Small intestine (tissue), 16 donors: ENCODE data around the gene IMP3. TPM values are rescaled to one million over a fixed set of nuclear protein-coding genes. Genes with fewer than 3 reads are reported as not detected.
"Not testable (repeated sequence)": the region's sequence is repeated elsewhere in the genome, so short reads cannot be mapped to it uniquely, and the experiment has no call there.

Experiments
- DNase-seq, 2 donors: peaks; one replicate each; pipeline versions ENCODE4 v3.0.0 to v3.0.0-alpha.2; 2013
- FAIRE-seq: peaks from 2 replicates; lab custom pipeline; 2012; peaks lifted over from hg19 to GRCh38; lab: Jason Lieb, UNC
- H3K27ac ChIP-seq, 3 donors: one replicate each; pipeline ENCODE4 v1.5.1; 2013; ENCODE audit warnings: low read length in 2 of 3, mild to moderate bottlenecking in 2 of 3, control low read depth in 1 of 3, inconsistent platforms in 1 of 3, low read depth in 1 of 3, moderate library complexity in 1 of 3
- H3K27me3 ChIP-seq, 3 donors: one replicate each; pipeline ENCODE4 v1.6.1; 2013; ENCODE audit warnings: low read length in 3 of 3, inconsistent platforms in 1 of 3; ENCODE audit not compliant: control insufficient read depth in 3 of 3, insufficient read depth in 3 of 3
- H3K36me3 ChIP-seq, 3 donors: one replicate each; pipeline ENCODE4 v1.6.1; 2013; ENCODE audit warnings: low read length in 3 of 3, inconsistent platforms in 1 of 3, low read depth in 1 of 3, mild to moderate bottlenecking in 1 of 3, moderate library complexity in 1 of 3; ENCODE audit not compliant: control insufficient read depth in 3 of 3, insufficient read depth in 2 of 3
- H3K4me1 ChIP-seq, 3 donors: one replicate each; pipeline ENCODE4 v1.6.1; 2013; ENCODE audit warnings: low read length in 2 of 3, inconsistent platforms in 1 of 3, low read depth in 1 of 3, mild to moderate bottlenecking in 1 of 3, moderate library complexity in 1 of 3; ENCODE audit not compliant: control insufficient read depth in 3 of 3, insufficient read depth in 2 of 3
- H3K4me3 ChIP-seq, 3 donors: one replicate each; pipeline ENCODE4 v1.5.1; 2013; ENCODE audit warnings: low read length in 3 of 3, control low read depth in 1 of 3, inconsistent platforms in 1 of 3, low read depth in 1 of 3, mild to moderate bottlenecking in 1 of 3, moderate library complexity in 1 of 3
- H3K9me3 ChIP-seq, 2 donors: one replicate each; pipeline ENCODE4 v1.6.1; 2013; ENCODE audit warnings: low read depth in 1 of 2, low read length in 1 of 2; ENCODE audit not compliant: control insufficient read depth in 2 of 2, insufficient read depth in 1 of 2
- WGBS, 3 donors: extraction: QIAGEN DNeasy Blood & Tissue Kit; methylation state at CpG; one replicate each; pipeline ENCODE4 v1.1.7; 2013; 5-methylcytosine and 5-hydroxymethylcytosine counted together
- long read RNA-seq, 10 donors: transcript quantifications; one replicate each; lab custom pipeline, GENCODE V29; 2026
- polyA plus RNA-seq, 4 donors: library from polyadenylated mRNA; stranded (reverse) in 3 of 4; unstranded in 1 of 4; fragments of 200-250 nt in 3 of 4; fragments of 120-200 nt in 1 of 4; gene quantifications; one replicate each; pipeline versions ENCODE4 v1.2.1 to v1.2.3, GENCODE V29; 2013
- donor health status: healthy with polysubstance abuse.
- donor health status: control.
- donor health status: control.
- donor health status: Bipolar disorder and iron deficiency.
- donor health status: healthy.

IMP3 gene
- 100 to 1,000 TPM in 1 of 4 donors, 10 to 100 TPM in 3; 76.2 to 139 (median 93.2) TPM for polyA plus RNA-seq
- long read RNA-seq, donor 1: 0 reads
- long read RNA-seq, donor 2, transcript IMP3-202 (1 exons, 1,237 nt): major isoform, 36 of 36 reads
- long read RNA-seq, donor 2, partial matches to known transcripts: 0 of 36 reads
- long read RNA-seq, donor 2, other reads (novel, unspliced or antisense): 0 of 36 reads
- long read RNA-seq, donor 3, transcript IMP3-202 (1 exons, 1,237 nt): major isoform, 77 of 94 reads
- long read RNA-seq, donor 3, partial matches to known transcripts: 17 of 94 reads
- long read RNA-seq, donor 3, other reads (novel, unspliced or antisense): 0 of 94 reads
- long read RNA-seq, donor 4, partial matches to known transcripts: 0 of 3 reads
- long read RNA-seq, donor 4, other reads (novel, unspliced or antisense): 0 of 3 reads
- long read RNA-seq, donor 5, transcript IMP3-202 (1 exons, 1,237 nt): major isoform, 44 of 44 reads
- long read RNA-seq, donor 5, partial matches to known transcripts: 0 of 44 reads
- long read RNA-seq, donor 5, other reads (novel, unspliced or antisense): 0 of 44 reads
- long read RNA-seq, donor 6, transcript IMP3-202 (1 exons, 1,237 nt): major isoform, 89 of 98 reads
- long read RNA-seq, donor 6, partial matches to known transcripts: 9 of 98 reads
- long read RNA-seq, donor 6, other reads (novel, unspliced or antisense): 0 of 98 reads
- long read RNA-seq, donor 7, transcript IMP3-202 (1 exons, 1,237 nt): major isoform, 65 of 65 reads
- long read RNA-seq, donor 7, partial matches to known transcripts: 0 of 65 reads
- long read RNA-seq, donor 7, other reads (novel, unspliced or antisense): 0 of 65 reads
- long read RNA-seq, donor 8, transcript IMP3-202 (1 exons, 1,237 nt): major isoform, 6 of 6 reads
- long read RNA-seq, donor 8, partial matches to known transcripts: 0 of 6 reads
- long read RNA-seq, donor 8, other reads (novel, unspliced or antisense): 0 of 6 reads
- long read RNA-seq, donor 9, transcript IMP3-202 (1 exons, 1,237 nt): major isoform, 25 of 25 reads
- long read RNA-seq, donor 9, partial matches to known transcripts: 0 of 25 reads
- long read RNA-seq, donor 9, other reads (novel, unspliced or antisense): 0 of 25 reads
- long read RNA-seq, donor 10, transcript IMP3-202 (1 exons, 1,237 nt): major isoform, 76 of 76 reads
- long read RNA-seq, donor 10, partial matches to known transcripts: 0 of 76 reads
- long read RNA-seq, donor 10, other reads (novel, unspliced or antisense): 0 of 76 reads

DNA sequence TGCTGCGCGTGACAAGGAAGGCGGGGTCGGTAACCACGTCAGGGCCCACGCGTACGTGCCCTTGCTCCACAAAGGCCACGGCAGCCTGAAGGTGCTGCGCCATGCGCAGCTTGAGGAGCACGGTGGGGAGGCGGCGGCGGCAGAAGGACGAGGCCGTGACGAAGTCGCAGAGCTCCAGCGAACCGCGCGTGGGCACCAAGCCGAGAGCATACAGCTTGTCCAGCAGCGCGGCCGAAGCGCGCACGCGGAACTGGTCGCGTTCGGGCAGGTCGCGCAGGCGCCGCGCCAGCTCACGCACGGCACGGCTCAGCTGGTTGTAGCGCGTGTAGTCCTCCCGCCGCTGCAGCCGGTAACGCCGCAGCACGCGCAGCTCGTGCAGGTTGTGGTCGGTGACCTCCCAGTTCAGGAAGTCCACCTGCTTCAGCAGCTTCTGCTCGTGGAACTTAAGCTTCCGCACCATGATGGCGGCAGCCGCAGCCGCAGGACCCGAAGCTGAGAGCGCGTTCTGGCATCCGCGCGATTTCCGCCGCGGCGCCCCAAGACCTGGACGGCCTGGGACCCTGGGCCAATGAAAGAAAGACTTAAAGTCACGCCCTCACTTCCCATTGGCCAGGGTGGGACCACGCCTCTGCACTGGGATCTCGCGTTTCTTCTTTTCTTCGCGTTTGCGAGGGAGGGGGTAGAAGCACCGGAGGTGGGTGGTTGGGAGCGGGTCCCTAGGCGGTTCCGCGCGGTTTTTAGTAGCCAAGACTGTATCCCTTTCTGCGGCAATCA, at the start of gene IMP3:
TSS of gene IMP3 (minus strand) at position 516 of the 774 bp plus-strand sequence. CDS start at position 460, 56 bp downstream.
- no peak for FAIRE-seq
- DNase-seq: peak; percentile 98 to 99

DNA sequence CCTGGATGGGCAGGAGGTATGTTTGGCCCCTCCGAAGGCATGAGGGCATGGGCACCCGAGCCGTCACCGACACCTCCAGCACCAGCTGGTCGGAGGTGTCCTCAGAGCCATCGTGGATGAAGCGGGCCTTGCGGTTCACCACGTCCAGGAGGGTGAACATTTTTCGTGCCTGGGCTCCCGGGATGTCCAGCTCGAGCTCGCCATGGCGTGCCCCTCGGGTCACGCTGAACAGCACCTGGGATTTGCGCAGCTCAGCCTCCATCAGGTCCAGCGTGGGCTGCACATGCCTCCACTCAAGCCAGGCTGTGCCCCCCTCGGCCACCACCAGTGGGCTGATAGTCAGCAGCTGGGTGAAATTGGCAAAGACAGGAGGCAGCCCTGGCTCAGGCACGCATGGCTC, 49.4 kb upstream of the IMP3 start:
- 89 to 92% (median 90%) methylated on average over 20 of the region's 20 CpGs for WGBS, 3 donors
- peaks cover 0 to 11% (median 0%) of the 10 kb centered on the region in 3 donors for H3K36me3 ChIP-seq
- H3K4me3 ChIP-seq, H3K4me1 ChIP-seq, H3K9me3 ChIP-seq, H3K27me3 ChIP-seq, DNase-seq, H3K27ac ChIP-seq, FAIRE-seq: not testable (repeated sequence)

More for the DNA sequence above, at the start of gene IMP3:
- Histone ChIP-seq H3K9me3 (no peaks in the 10 kb centered on the region), H3K27me3 (no peaks in the 10 kb centered on the region), H3K36me3 (peaks cover 0 to 8% (median 0%) of the 10 kb centered on the region in 3 donors), H3K4me1 (peaks cover 4 to 10% (median 6%) of the 10 kb centered on the region in 3 donors), H3K27ac (peak within 1 kb of the TSS; percentile 91 to 99 (median 95)), H3K4me3 (peak within 1 kb of the TSS; percentile 67 to 89 (median 79))
- 0 to 1% (median 0%) methylated on average over 70 to 83 of the region's 83 CpGs for WGBS, 3 donors

DNA sequence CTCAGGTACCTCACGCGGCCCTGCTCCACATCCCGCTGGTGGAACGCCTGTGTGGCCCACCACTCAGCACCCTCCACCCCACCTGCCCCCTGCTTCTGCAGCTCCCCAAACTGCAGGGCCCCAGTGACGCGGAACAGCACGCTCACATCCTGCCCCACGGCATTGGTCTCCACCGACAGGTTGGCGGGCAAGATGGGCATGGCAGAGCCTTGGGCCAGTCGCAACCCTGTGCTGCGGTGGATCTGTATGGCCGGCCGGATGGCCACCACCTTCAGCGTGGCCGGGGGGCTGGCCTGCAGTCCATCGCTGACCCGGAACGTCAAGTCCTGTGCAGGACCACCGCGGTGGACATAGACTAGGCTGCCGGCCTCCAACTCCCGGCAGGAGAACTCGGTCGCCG, 48.8 kb upstream of the IMP3 start:
- Histone ChIP-seq H3K4me1 (peaks cover 0 to 4% (median 0%) of the 10 kb centered on the region in 3 donors), H3K27ac (no peak overlapping the region), H3K27me3 (no peaks in the 10 kb centered on the region), H3K36me3 (peaks cover 0 to 16% (median 0%) of the 10 kb centered on the region in 3 donors), H3K4me3 (no peak overlapping the region), H3K9me3 (no peaks in the 10 kb centered on the region)
- DNase-seq: no peak
- 93 to 95% (median 94%) methylated on average over 26 of the region's 26 CpGs for WGBS, 3 donors
- FAIRE-seq: no peak

GRCh38 chr15:75688278-75688557, 48.2 kb upstream of the IMP3 start:
- WGBS, 3 donors: 86 to 91% (median 90%) methylated on average over 7 of the region's 7 CpGs
- FAIRE-seq (no peak), DNase-seq (no peak)
- Histone ChIP-seq H3K9me3 (no peaks in the 10 kb centered on the region), H3K4me3 (no peak overlapping the region), H3K27ac (no peak overlapping the region), H3K27me3 (no peaks in the 10 kb centered on the region), H3K4me1 (peaks cover 0 to 8% (median 0%) of the 10 kb centered on the region in 3 donors), H3K36me3 (peaks cover 0 to 18% (median 0%) of the 10 kb centered on the region in 3 donors)

DNA sequence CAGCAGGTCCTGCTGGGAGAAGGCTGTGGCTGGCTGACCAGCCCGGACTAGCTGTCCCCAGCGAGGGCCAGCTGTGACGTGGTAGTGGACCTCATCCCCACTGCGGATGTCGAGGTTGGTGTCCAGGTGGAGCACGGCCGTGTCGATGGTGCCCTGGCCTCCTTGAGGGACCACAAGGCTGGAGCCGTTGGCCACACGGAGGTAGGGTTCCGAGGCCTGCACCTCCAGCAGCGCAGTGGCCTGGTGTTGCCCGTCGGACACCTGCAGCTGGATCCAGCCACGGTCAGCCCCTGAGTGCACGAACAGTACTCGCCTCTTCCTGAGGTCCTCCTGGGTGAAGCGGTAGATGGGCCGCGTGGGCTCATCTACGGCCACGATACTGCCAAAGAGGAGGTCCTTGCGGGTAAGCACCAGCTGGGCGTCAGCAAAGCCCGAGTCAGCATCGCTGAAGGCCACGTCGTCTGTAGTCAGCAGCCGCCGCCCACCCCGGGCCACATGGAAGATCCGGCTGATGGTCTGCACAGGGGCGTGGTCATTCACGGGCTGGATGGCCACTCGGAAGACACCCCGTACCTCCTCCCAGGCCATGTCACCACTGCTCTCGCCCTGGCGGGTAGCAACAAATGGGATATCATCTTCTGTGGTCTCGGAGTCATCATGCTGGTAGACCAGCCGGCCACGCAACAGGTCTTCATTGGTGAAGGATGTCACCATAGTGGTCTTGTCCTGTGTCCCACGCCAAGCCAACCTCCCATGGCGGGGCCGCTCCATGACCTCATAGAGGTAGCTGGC, 47.7 kb upstream of the IMP3 start:
- no peak for DNase-seq
- Histone ChIP-seq H3K27me3 (no peaks in the 10 kb centered on the region), H3K36me3 (peaks cover 0 to 18% (median 0%) of the 10 kb centered on the region in 3 donors), H3K27ac (no peak overlapping the region), H3K4me3 (no peak overlapping the region), H3K4me1 (peaks cover 0 to 8% (median 0%) of the 10 kb centered on the region in 3 donors), H3K9me3 (no peaks in the 10 kb centered on the region)
- WGBS, 3 donors: 89 to 90% (median 89%) methylated on average over 42 to 44 of the region's 44 CpGs
- no peak for FAIRE-seq

- H3K36me3 ChIP-seq: peaks cover 0 to 21% (median 0%) of the 10 kb centered on the region in 3 donors
- not testable (repeated sequence) for FAIRE-seq
These were observed 46.2 kb upstream of the IMP3 start for GRCh38 chr15:75686212-75686642.

DNA sequence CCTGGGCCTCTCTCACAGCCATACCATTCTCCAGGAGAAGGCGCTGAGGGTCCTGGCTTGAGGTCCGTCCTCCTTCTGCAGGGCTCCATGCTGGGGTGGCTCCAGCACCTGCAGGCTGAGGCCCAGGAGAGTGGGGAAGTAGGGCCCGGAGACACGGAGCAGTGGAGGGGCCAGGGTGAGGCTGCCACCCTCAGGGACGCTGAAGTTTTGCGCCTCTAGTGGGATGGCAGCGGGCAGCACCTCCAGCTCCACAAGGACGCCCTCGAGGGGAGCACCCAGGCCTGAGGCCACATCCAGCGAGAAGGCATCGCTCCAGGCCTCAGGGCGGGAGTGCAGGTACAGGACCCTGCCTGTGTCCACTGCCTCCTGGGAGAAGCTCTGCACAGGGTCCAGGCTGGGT, 45.2 kb upstream of the IMP3 start:
- no peak for FAIRE-seq
- Histone ChIP-seq H3K27me3 (no peaks in the 10 kb centered on the region), H3K4me3 (no peak overlapping the region), H3K4me1 (peaks cover 0 to 11% (median 0%) of the 10 kb centered on the region in 3 donors), H3K36me3 (peaks cover 0 to 22% (median 0%) of the 10 kb centered on the region in 3 donors), H3K9me3 (no peaks in the 10 kb centered on the region), H3K27ac (no peak overlapping the region)
- 72 to 80% (median 78%) methylated on average over 12 of the region's 12 CpGs for WGBS, 3 donors
- no peak for DNase-seq

More at GRCh38 chr15:75686212-75686642, 46.2 kb upstream of the IMP3 start:
- H3K27me3 ChIP-seq, H3K27ac ChIP-seq, H3K4me1 ChIP-seq, H3K9me3 ChIP-seq, H3K4me3 ChIP-seq: not testable (repeated sequence)
- DNase-seq: peak; percentile 60 to 80
- 29 to 33% (median 30%) methylated on average over 13 to 14 of the region's 14 CpGs for whole genome bisulfite sequencing, 3 donors
